Retina (tissue), 1 donor: ENCODE measurements around the gene KCNH1.
A peak's percentile ranks its signal among the peaks of the same experiment; 100 is the strongest.

Experiments used
- DNase-seq: peaks from one replicate; pipeline ENCODE4 v3.0.0-alpha.2; 2016

Gene KCNH1

GRCh38 chr1:210747890-210748289 lies 386.1 kb downstream of the KCNH1 start:
- DNase-seq = no peak

- DNase-seq = no peak
Observed at GRCh38 chr1:210747112-210747511, 386.8 kb downstream of the KCNH1 start.

GRCh38 chr1:210746024-210746731 lies 387.8 kb downstream of the KCNH1 start:
- DNase-seq = no peak

GRCh38 chr1:210743038-210743437 lies 390.9 kb downstream of the KCNH1 start:
- no peak for DNase-seq

GRCh38 chr1:210741564-210741963 lies 392.4 kb downstream of the KCNH1 start:
- DNase-seq = no peak

GRCh38 chr1:210739627-210740026 lies 394.3 kb downstream of the KCNH1 start:
- no peak for DNase-seq

- DNase-seq = no peak
Observed at GRCh38 chr1:210738256-210738655, 395.7 kb downstream of the KCNH1 start.

GRCh38 chr1:210736713-210737112 lies 397.2 kb downstream of the KCNH1 start:
- no peak for DNase-seq

GRCh38 chr1:210731597-210731996 lies 402.4 kb downstream of the KCNH1 start:
- DNase-seq = no peak

GRCh38 chr1:210731193-210731592 lies 402.8 kb downstream of the KCNH1 start:
- DNase-seq = no peak

GRCh38 chr1:210730023-210730422 lies 403.9 kb downstream of the KCNH1 start:
- DNase-seq = no peak

GRCh38 chr1:210728437-210729149 lies 405.4 kb downstream of the KCNH1 start:
- no peak for DNase-seq

- DNase-seq = no peak
Observed at GRCh38 chr1:210727709-210728108, 406.2 kb downstream of the KCNH1 start.

GRCh38 chr1:210726621-210727020 lies 407.3 kb downstream of the KCNH1 start:
- peak; percentile 19 for DNase-seq

GRCh38 chr1:210724768-210725167 lies 409.2 kb downstream of the KCNH1 start:
- DNase-seq = no peak

- no peak for DNase-seq
Observed at GRCh38 chr1:210723646-210724045, 410.3 kb downstream of the KCNH1 start.

GRCh38 chr1:210722410-210723081 lies 411.4 kb downstream of the KCNH1 start:
- DNase-seq = no peak

- no peak for DNase-seq
Observed at GRCh38 chr1:210715072-210715471, 418.9 kb downstream of the KCNH1 start.

- DNase-seq = no peak
Observed at GRCh38 chr1:210711825-210712612, 421.9 kb downstream of the KCNH1 start.

- no peak for DNase-seq
Observed at GRCh38 chr1:210709701-210710100, 424.2 kb downstream of the KCNH1 start.

- peak; percentile 56 for DNase-seq
Observed at GRCh38 chr1:210707300-210708240, 426.4 kb downstream of the KCNH1 start.

GRCh38 chr1:210706246-210706645 lies 427.7 kb downstream of the KCNH1 start:
- DNase-seq = no peak
